SK-N-SH (cell line): ENCODE data around the gene PDGFRB. TPM values are rescaled to one million over a fixed set of nuclear protein-coding genes. Genes with fewer than 3 reads are reported as not detected.

Source experiments
- CTCF ChIA-PET: fragments of 300-600, 350-600 bp; formaldehyde crosslinking; extraction: SDS; loops from one replicate; lab custom pipeline; 2021; lab: Yijun Ruan, JAX
- POLR2A ChIA-PET: fragments of 350-600 bp; sonication (Branson Sonifier 250); formaldehyde crosslinking; extraction: SDS; loops from one replicate; lab custom pipeline; 2020; ENCODE audit warnings: antibody characterized with exemption, inconsistent platforms; lab: Yijun Ruan, JAX
- DNase-seq: peaks from one replicate; pipeline ENCODE4 v3.0.0; 2012
- H2AFZ ChIP-seq: fragments of 200-600 bp; sonication (generic); 2 replicates; pipeline ENCODE4 v1.8.1; 2016; ENCODE audit warnings: antibody characterized with exemption, mild to moderate bottlenecking, low read depth
- H3F3A ChIP-seq: fragments of 200-600 bp; sonication (generic); replicated peaks from 2 replicates; pipeline ENCODE3; 2016; ENCODE audit warnings: antibody characterized with exemption, mild to moderate bottlenecking; ENCODE audit not compliant: insufficient read depth
- H3K27ac ChIP-seq, 2 experiments: fragments of 200-500 bp in 1 of 2; fragments of 200-600 bp in 1 of 2; sonication (Bioruptor generic) in 1 of 2; sonication (generic), shearing (Covaris generic) in 1 of 2; 2 replicates each; pipeline versions ENCODE4 v1.5.1 to v1.6.1; 2014 to 2016; ENCODE audit warnings: low read depth in 2 of 2, inconsistent platforms in 1 of 2, low read length in 1 of 2, mild to moderate bottlenecking in 1 of 2, mixed read lengths in 1 of 2
- H3K27me3 ChIP-seq: fragments of 200-600 bp; sonication (generic), shearing (Covaris generic); 2 replicates; pipeline ENCODE4 v1.6.1; 2016; ENCODE audit warnings: mixed run types; ENCODE audit not compliant: insufficient read depth
- H3K36me3 ChIP-seq, 2 experiments: fragments of 200-500 bp in 1 of 2; fragments of 200-600 bp in 1 of 2; sonication (Bioruptor generic) in 1 of 2; sonication (generic) in 1 of 2; replicated peaks in 1 of 2; 2 replicates each; pipeline versions ENCODE3 to v1.5.1; 2014 to 2016; ENCODE audit warnings: low read length in 1 of 2, mild to moderate bottlenecking in 1 of 2; ENCODE audit not compliant: insufficient read depth in 2 of 2, control insufficient read depth in 1 of 2
- H3K4me1 ChIP-seq, 2 experiments: fragments of 200-500 bp in 1 of 2; fragments of 200-600 bp in 1 of 2; sonication (Bioruptor generic) in 1 of 2; sonication (generic), shearing (Covaris generic) in 1 of 2; 2 replicates each; pipeline versions ENCODE4 v1.5.1 to v1.6.1; 2014 to 2016; ENCODE audit warnings: low read depth in 1 of 2, low read length in 1 of 2, mixed run types in 1 of 2; ENCODE audit not compliant: insufficient read depth in 2 of 2, control insufficient read depth in 1 of 2
- H3K4me2 ChIP-seq: fragments of 200-600 bp; sonication (generic), shearing (Covaris generic); 2 replicates; pipeline ENCODE4 v1.6.1; 2017; ENCODE audit warnings: mixed run types
- H3K4me3 ChIP-seq, 2 experiments: fragments of 200-500 bp in 1 of 2; fragments of 200-600 bp in 1 of 2; sonication (Bioruptor generic) in 1 of 2; sonication (generic), shearing (Covaris generic) in 1 of 2; 2 replicates each; pipeline versions ENCODE4 v1.5.1 to v1.8.1; 2014 to 2016; ENCODE audit warnings: low read depth in 2 of 2, inconsistent platforms in 1 of 2, low read length in 1 of 2, mild to moderate bottlenecking in 1 of 2, mixed read lengths in 1 of 2, moderate library complexity in 1 of 2
- H3K79me2 ChIP-seq: fragments of 200-600 bp; sonication (generic); 2 replicates; pipeline ENCODE4 v1.8.1; 2017; ENCODE audit warnings: mild to moderate bottlenecking; ENCODE audit not compliant: insufficient read depth
- H3K9ac ChIP-seq: fragments of 200-600 bp; sonication (generic); 2 replicates; pipeline ENCODE4 v1.6.1; 2017; ENCODE audit warnings: mixed run types
- H3K9me2 ChIP-seq: fragments of 200-600 bp; sonication (generic); 2 replicates; pipeline ENCODE4 v1.6.1; 2017; ENCODE audit warnings: mixed run types
- H3K9me3 ChIP-seq: fragments of 200-600 bp; sonication (generic); 2 replicates; pipeline ENCODE4 v1.6.1; 2017; ENCODE audit warnings: mixed run types, mild to moderate bottlenecking, moderate library complexity
- H4K20me1 ChIP-seq: fragments of 200-600 bp; sonication (generic); 2 replicates; pipeline ENCODE4 v1.6.1; 2017; ENCODE audit warnings: mild to moderate bottlenecking, mixed run types; ENCODE audit not compliant: insufficient read depth
- CHD2 ChIP-seq: fragments of 150-350 bp; IDR thresholded peaks from 2 replicates; pipeline ENCODE4 v1.6.1; 2018; ENCODE audit warnings: low read length; ENCODE audit not compliant: partially characterized antibody
- ELF1 ChIP-seq: IDR thresholded peaks from 2 replicates; pipeline ENCODE4 v1.4.0; 2012
- EP300 ChIP-seq, 2 experiments: IDR thresholded peaks; 2 replicates each; pipeline versions ENCODE4 v1.4.0 to v1.6.1; 2012; ENCODE audit warnings: borderline replicate concordance in 1 of 2, low read depth in 1 of 2, low read length in 1 of 2
- FOSL2 ChIP-seq: IDR thresholded peaks from 2 replicates; pipeline ENCODE4 v1.4.0; 2012; ENCODE audit warnings: low read depth, mild to moderate bottlenecking, moderate library complexity, borderline replicate concordance
- GABPA ChIP-seq: IDR thresholded peaks from 2 replicates; pipeline ENCODE4 v1.4.0; 2012; ENCODE audit warnings: low read depth, mild to moderate bottlenecking
- JUND ChIP-seq: IDR thresholded peaks from 2 replicates; pipeline ENCODE4 v1.4.0; 2012
- MEF2A ChIP-seq: IDR thresholded peaks from 2 replicates; pipeline ENCODE4 v1.4.0; 2012; ENCODE audit warnings: low read depth, borderline replicate concordance
- REST ChIP-seq: IDR thresholded peaks from 2 replicates; pipeline ENCODE4 v1.6.1; 2012; ENCODE audit warnings: mild to moderate bottlenecking, low read depth, low read length, moderate library complexity
- RFX5 ChIP-seq: IDR thresholded peaks from 2 replicates; pipeline ENCODE4 v1.6.1; 2012; ENCODE audit warnings: mild to moderate bottlenecking, improper control_type of control experiment, low read length
- SIN3A ChIP-seq: IDR thresholded peaks from 2 replicates; pipeline ENCODE4 v1.6.1; 2012; ENCODE audit warnings: low read depth, mild to moderate bottlenecking, low read length, moderate library complexity, borderline replicate concordance
- SMC3 ChIP-seq: IDR thresholded peaks from 2 replicates; pipeline ENCODE4 v1.6.1; 2012; ENCODE audit warnings: low read depth, low read length, improper control_type of control experiment
- WGBS: methylation state at CpG from one replicate; pipeline ENCODE4 v1.1.6; 2017; ENCODE audit warnings: low lambda C conversion rate; 5-methylcytosine and 5-hydroxymethylcytosine counted together
- polyA plus RNA-seq, 3 experiments: library from polyadenylated mRNA; depleted of rRNA; stranded (reverse); fragments of >200 nt; gene quantifications; 2 replicates each; pipeline ENCODE4 v1.2.3, GENCODE V29; 2012
- TF ChIP-seq, protein P1 (sequence below): fragments of 200-600 bp; sonication (generic); IDR thresholded peaks from 2 replicates; pipeline ENCODE4 v1.6.1; 2017; ENCODE audit warnings: antibody characterized with exemption, mild to moderate bottlenecking, moderate library complexity

PDGFRB gene
- polyA plus RNA-seq, 1 of the 3 experiments (the other 2 are of a cell fraction) = 32.1 TPM

- TF ChIP-seq ELF1 (no peak), GABPA (no peak), MEF2A (no peak), JUND (no peak), CHD2 (no peak), RFX5 (no peak), REST (no peak)
- TF ChIP-seq, protein P1, sequence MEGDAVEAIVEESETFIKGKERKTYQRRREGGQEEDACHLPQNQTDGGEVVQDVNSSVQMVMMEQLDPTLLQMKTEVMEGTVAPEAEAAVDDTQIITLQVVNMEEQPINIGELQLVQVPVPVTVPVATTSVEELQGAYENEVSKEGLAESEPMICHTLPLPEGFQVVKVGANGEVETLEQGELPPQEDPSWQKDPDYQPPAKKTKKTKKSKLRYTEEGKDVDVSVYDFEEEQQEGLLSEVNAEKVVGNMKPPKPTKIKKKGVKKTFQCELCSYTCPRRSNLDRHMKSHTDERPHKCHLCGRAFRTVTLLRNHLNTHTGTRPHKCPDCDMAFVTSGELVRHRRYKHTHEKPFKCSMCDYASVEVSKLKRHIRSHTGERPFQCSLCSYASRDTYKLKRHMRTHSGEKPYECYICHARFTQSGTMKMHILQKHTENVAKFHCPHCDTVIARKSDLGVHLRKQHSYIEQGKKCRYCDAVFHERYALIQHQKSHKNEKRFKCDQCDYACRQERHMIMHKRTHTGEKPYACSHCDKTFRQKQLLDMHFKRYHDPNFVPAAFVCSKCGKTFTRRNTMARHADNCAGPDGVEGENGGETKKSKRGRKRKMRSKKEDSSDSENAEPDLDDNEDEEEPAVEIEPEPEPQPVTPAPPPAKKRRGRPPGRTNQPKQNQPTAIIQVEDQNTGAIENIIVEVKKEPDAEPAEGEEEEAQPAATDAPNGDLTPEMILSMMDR = no peak
- no peaks in the 10 kb centered on the region for H4K20me1 ChIP-seq
- whole genome bisulfite sequencing = 92% methylated on average over 13 of the region's 15 CpGs
- H3K4me3 ChIP-seq = no peak overlapping the region
- H3K36me3 ChIP-seq = peaks cover 15 to 89% of the 10 kb centered on the region in 2 experiments
- no peaks in the 10 kb centered on the region for H3K4me1 ChIP-seq
- H3K4me2 ChIP-seq = no peak overlapping the region
- H3F3A ChIP-seq = no peaks in the 10 kb centered on the region
- ChIA-PET CTCF (interaction anchor here (0.9 to 12.5 kb wide), 8 partner anchors 8 to 285 kb away, joined by 3 to 173 read pairs (median 4); no protein-coding TSS in a partner anchor), POLR2A (interaction anchor here (0.7 to 2.6 kb wide), 2 partner anchors 11 to 14 kb away, joined by 3 to 8 read pairs; no protein-coding TSS in a partner anchor)
- no peaks in the 10 kb centered on the region for H3K79me2 ChIP-seq
- no peaks in the 10 kb centered on the region for H3K9me3 ChIP-seq
- H3K27ac ChIP-seq = no peak overlapping the region
- H3K9me2 ChIP-seq = no peaks in the 10 kb centered on the region
- DNase-seq = no peak
- H3K9ac ChIP-seq = no peak overlapping the region
- H3K27me3 ChIP-seq = no peaks in the 10 kb centered on the region
- no peak overlapping the region for H2AFZ ChIP-seq
Observed at GRCh38 chr5:150122536-150123481, 32.8 kb downstream of the PDGFRB start.

GRCh38 chr5:150122158-150122510, 33.5 kb downstream of the PDGFRB start:
- H3K27me3 ChIP-seq = no peaks in the 10 kb centered on the region
- H3K27ac ChIP-seq = no peak overlapping the region
- no peaks in the 10 kb centered on the region for H3K9me3 ChIP-seq
- no peak overlapping the region for H2AFZ ChIP-seq
- no peaks in the 10 kb centered on the region for H4K20me1 ChIP-seq
- no peak for DNase-seq
- H3K9me2 ChIP-seq = no peaks in the 10 kb centered on the region
- no peaks in the 10 kb centered on the region for H3F3A ChIP-seq
- H3K4me1 ChIP-seq = no peaks in the 10 kb centered on the region
- ChIA-PET POLR2A (interaction anchor here (0.7 to 2.6 kb wide), 2 partner anchors 10 to 14 kb away, joined by 3 to 8 read pairs; no protein-coding TSS in a partner anchor), CTCF (interaction anchor here (0.9 to 12.5 kb wide), 5 partner anchors 8 to 284 kb away, joined by 3 to 173 read pairs (median 4); no protein-coding TSS in a partner anchor)
- 77% methylated on average over 4 of the region's 5 CpGs for WGBS
- no peaks in the 10 kb centered on the region for H3K79me2 ChIP-seq
- no peak overlapping the region for H3K4me2 ChIP-seq
- no peak overlapping the region for H3K4me3 ChIP-seq
- TF ChIP-seq EP300 (IDR thresholded peaks at IDR 0.05; ENCODE audit: borderline replicate concordance in 1 of 2, low read depth in 1 of 2, low read length in 1 of 2) (no peak), SIN3A (no peak), FOSL2 (no peak), SMC3 (0 out of 2 replicates have a peak, but pooled peaks have one; percentile 13)
- TF ChIP-seq, protein P1 = peak; percentile 37
- no peak overlapping the region for H3K9ac ChIP-seq
- peaks cover 11 to 87% of the 10 kb centered on the region in 2 experiments for H3K36me3 ChIP-seq
